Esophagus squamous epithelium (tissue), 4 donors: Measurements from ENCODE around the gene SORCS1.

Experiments
- CTCF ChIP-seq, 6 experiments: fragments of 450-650 bp in 4 of 6; fragments of 200-600 bp in 2 of 6; sonication (generic) in 2 of 6; IDR thresholded peaks; one replicate each; pipeline ENCODE4 v1.5.1; 2016 to 2019; ENCODE audit warnings: antibody characterized with exemption in 6 of 6, mild to moderate bottlenecking in 4 of 6, moderate library complexity in 4 of 6
- POLR2A ChIP-seq, 4 donors: fragments of 450-650 bp; IDR thresholded peaks; one replicate each; pipeline ENCODE4 v1.6.1; 2017; ENCODE audit warnings: antibody characterized with exemption in 4 of 4, mild to moderate bottlenecking in 4 of 4, moderate library complexity in 3 of 4

DNA sequence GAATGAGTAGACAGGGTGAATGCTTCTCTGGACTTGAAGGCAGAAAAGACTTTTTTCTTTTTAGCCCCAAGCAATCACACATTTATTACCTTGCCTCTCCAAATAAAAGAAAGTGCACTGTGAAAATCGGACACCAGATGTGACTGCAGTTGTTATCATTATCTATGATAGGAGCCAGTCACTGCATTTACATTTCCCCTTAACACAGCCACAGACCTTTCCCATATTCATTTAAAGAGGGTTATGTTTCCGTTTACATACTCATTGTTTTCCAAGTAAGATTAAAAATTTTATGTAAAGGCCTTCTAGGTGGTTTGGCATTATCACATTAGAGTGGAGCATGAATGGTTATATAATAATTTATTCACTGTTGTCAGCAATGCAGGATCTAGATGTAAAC is 586.8 kb downstream of the SORCS1 start:
- TF ChIP-seq CTCF (IDR thresholded peaks at IDR 0.05): no peak
- no peak for TF ChIP-seq POLR2A (IDR thresholded peaks at IDR 0.05)
